PC-9 (cell line): ENCODE data around the gene SIPA1L3. TPM values are rescaled to one million over a fixed set of nuclear protein-coding genes. Genes with fewer than 3 reads are reported as not detected.
A peak's percentile ranks its signal among the peaks of the same experiment; 100 is the strongest.

ENCODE experiments used
- BruUV-seq: library from RNA; stranded (reverse); fragments of 400-500 nt; replicated peaks from 2 replicates; lab custom pipeline; 2021; lab: Mats Ljungman, UMichigan
- CTCF ChIA-PET: fragments of 300-600 bp; sonication (Branson Sonifier 250); formaldehyde crosslinking; loops from one replicate; lab custom pipeline; 2022; ENCODE audit warnings: antibody characterized with exemption; lab: Charles Lee
- POLR2A ChIA-PET: fragments of 300-600 bp; sonication (Branson Sonifier 250); formaldehyde crosslinking; loops from one replicate; lab custom pipeline; 2022; ENCODE audit warnings: antibody characterized with exemption; ENCODE audit not compliant: unreplicated experiment; lab: Charles Lee
- DNase-seq, 2 experiments: peaks; one replicate each; pipeline versions ENCODE4 v3.0.0 to v3.0.0-alpha.2; 2015 to 2022; ENCODE audit warnings: mixed read lengths in 1 of 2
- H2AFZ ChIP-seq: fragments of 200-600 bp; sonication (generic); 2 replicates; pipeline ENCODE4 v1.8.1; 2017; ENCODE audit warnings: antibody characterized with exemption
- H3F3A ChIP-seq: fragments of 200-600 bp; sonication (generic); 2 replicates; pipeline ENCODE4 v1.8.1; 2017; ENCODE audit warnings: antibody characterized with exemption, mild to moderate bottlenecking, low read depth; ENCODE audit not compliant: insufficient read depth
- H3K27ac ChIP-seq: fragments of 200-600 bp; sonication (generic); 2 replicates; pipeline ENCODE4 v1.6.1; 2016; ENCODE audit warnings: mixed run types
- H3K27me3 ChIP-seq: fragments of 200-600 bp; sonication (generic); 2 replicates; pipeline ENCODE4 v1.6.1; 2016; ENCODE audit warnings: low read depth, mixed run types; ENCODE audit not compliant: insufficient read depth
- H3K36me3 ChIP-seq: fragments of 200-600 bp; sonication (generic); 2 replicates; pipeline ENCODE4 v1.6.1; 2016; ENCODE audit warnings: low read depth, mixed run types
- H3K4me1 ChIP-seq: fragments of 200-600 bp; sonication (generic); replicated peaks from 2 replicates; pipeline ENCODE4 v1.6.1; 2016; ENCODE audit warnings: mixed run types; ENCODE audit not compliant: insufficient read depth
- H3K4me2 ChIP-seq: fragments of 200-600 bp; sonication (generic); 2 replicates; pipeline ENCODE4 v1.6.1; 2017; ENCODE audit warnings: mixed run types
- H3K4me3 ChIP-seq: fragments of 200-600 bp; sonication (generic); 2 replicates; pipeline ENCODE4 v1.6.1; 2016; ENCODE audit warnings: mixed run types
- H3K79me2 ChIP-seq: fragments of 200-600 bp; sonication (generic); 2 replicates; pipeline ENCODE4 v1.6.1; 2017; ENCODE audit warnings: low read depth, mixed run types
- H3K9me2 ChIP-seq: fragments of 200-600 bp; sonication (generic); 2 replicates; pipeline ENCODE4 v1.8.1; 2017; ENCODE audit warnings: mild to moderate bottlenecking; ENCODE audit not compliant: insufficient read depth
- H3K9me3 ChIP-seq: fragments of 200-600 bp; sonication (generic); 2 replicates; pipeline ENCODE4 v1.8.1; 2016; ENCODE audit warnings: low read depth; ENCODE audit not compliant: insufficient read depth
- H4K20me1 ChIP-seq: fragments of 200-600 bp; sonication (generic); 2 replicates; pipeline ENCODE4 v1.8.1; 2017; ENCODE audit not compliant: insufficient read depth
- EZH2 ChIP-seq: fragments of 200-600 bp; sonication (generic); IDR thresholded peaks from 2 replicates; pipeline ENCODE4 v1.8.0; 2017; ENCODE audit warnings: antibody characterized with exemption, low read depth
- intact Hi-C: fragments of 100-400 bp; cut with micrococcal nuclease; formaldehyde crosslinking; loops from one replicate; pipeline ENCODE4 v1.10.0; 2022; ENCODE audit not compliant: unreplicated experiment
- total RNA-seq: library from RNA; stranded (reverse); gene quantifications from 2 replicates; pipeline ENCODE4 v1.2.3, GENCODE V29; 2021
- TF ChIP-seq, protein P1 (sequence below): fragments of 200-600 bp; sonication (generic); conservative IDR thresholded peaks from 2 replicates; pipeline ENCODE4 v1.6.1; 2017; ENCODE audit warnings: mixed run types, antibody characterized with exemption, mild to moderate bottlenecking, moderate library complexity

SIPA1L3 gene
- total RNA-seq, 1 experiment from 2014 or later = 55.2 TPM

- TF ChIP-seq EZH2 = no peak
- TF ChIP-seq, protein P1, sequence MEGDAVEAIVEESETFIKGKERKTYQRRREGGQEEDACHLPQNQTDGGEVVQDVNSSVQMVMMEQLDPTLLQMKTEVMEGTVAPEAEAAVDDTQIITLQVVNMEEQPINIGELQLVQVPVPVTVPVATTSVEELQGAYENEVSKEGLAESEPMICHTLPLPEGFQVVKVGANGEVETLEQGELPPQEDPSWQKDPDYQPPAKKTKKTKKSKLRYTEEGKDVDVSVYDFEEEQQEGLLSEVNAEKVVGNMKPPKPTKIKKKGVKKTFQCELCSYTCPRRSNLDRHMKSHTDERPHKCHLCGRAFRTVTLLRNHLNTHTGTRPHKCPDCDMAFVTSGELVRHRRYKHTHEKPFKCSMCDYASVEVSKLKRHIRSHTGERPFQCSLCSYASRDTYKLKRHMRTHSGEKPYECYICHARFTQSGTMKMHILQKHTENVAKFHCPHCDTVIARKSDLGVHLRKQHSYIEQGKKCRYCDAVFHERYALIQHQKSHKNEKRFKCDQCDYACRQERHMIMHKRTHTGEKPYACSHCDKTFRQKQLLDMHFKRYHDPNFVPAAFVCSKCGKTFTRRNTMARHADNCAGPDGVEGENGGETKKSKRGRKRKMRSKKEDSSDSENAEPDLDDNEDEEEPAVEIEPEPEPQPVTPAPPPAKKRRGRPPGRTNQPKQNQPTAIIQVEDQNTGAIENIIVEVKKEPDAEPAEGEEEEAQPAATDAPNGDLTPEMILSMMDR = peak; percentile 73
- Histone ChIP-seq H3K27me3 (no peaks in the 10 kb centered on the region), H3K4me1 (no peaks in the 10 kb centered on the region), H3K79me2 (no peaks in the 10 kb centered on the region), H3F3A (no peaks in the 10 kb centered on the region), H3K9me2 (no peaks in the 10 kb centered on the region), H3K4me2 (no peak overlapping the region), H3K36me3 (no peaks in the 10 kb centered on the region), H3K4me3 (no peak overlapping the region), H3K9me3 (no peaks in the 10 kb centered on the region), H4K20me1 (no peaks in the 10 kb centered on the region), H3K27ac (no peak overlapping the region), H2AFZ (no peak overlapping the region)
- ChIA-PET CTCF (interaction anchor here (0.6 to 0.7 kb wide), 2 partner anchors 202 to 300 kb away, joined by 3 to 17 read pairs; no protein-coding TSS in a partner anchor), POLR2A (no interaction called here)
- no TSS peak for BruUV-seq
- intact Hi-C loops = no loop called here
- DNase-seq = peak in 1 of 2 experiments; percentile 20
Measured at GRCh38 chr19:38134540-38135149, 227.6 kb downstream of the SIPA1L3 start.

DNA sequence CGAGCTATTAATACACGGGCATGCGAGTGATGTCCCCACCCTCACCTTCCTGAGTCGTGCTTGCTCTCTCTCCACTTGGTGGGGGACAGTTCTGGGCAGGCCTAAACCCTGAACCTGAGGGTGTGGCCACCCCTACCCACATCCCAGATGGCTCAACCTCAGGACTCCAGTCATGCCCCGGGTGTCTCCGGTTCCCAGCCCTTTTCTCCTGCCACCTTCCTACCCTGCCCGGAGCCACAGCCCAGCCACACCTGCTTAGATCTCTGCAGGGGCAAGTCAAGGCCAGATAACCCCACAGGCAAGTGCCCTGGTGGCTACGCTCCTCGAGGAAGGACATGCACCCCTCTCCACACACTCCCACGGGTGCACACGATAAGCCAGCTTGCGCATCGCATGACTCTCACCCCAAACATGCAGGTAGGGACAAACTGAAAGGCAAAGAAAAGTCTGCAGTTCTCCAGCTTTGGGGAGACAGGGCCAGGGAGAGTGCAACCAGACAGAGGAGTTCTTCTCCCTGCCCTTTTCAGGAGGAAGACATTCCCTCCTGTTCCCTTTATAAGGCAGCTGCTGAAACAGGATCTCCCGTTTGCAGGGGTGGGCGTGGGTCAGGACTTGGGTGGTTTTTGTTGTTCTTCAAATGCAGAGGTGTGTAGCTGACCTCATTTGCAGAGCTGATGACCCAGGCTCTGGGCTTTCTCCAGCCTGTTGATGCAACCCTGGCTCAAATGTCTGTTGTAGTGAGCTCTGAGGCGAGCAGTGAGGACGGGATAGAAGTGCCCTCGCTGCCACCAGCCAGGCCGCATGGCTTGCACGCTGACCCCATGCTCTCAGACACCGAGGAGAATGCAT lies 228.4 kb downstream of the SIPA1L3 start:
- H2AFZ ChIP-seq = no peak overlapping the region
- H4K20me1 ChIP-seq = no peaks in the 10 kb centered on the region
- H3F3A ChIP-seq = no peaks in the 10 kb centered on the region
- no peak overlapping the region for H3K27ac ChIP-seq
- intact Hi-C loops = no loop called here
- no peaks in the 10 kb centered on the region for H3K36me3 ChIP-seq
- peak in 1 of 2 experiments; percentile 8 for DNase-seq
- no peaks in the 10 kb centered on the region for H3K9me2 ChIP-seq
- POLR2A ChIA-PET = no interaction called here
- no peak overlapping the region for H3K4me3 ChIP-seq
- no peaks in the 10 kb centered on the region for H3K4me1 ChIP-seq
- H3K4me2 ChIP-seq = no peak overlapping the region
- H3K27me3 ChIP-seq = no peaks in the 10 kb centered on the region
- TF ChIP-seq, protein P1 = no peak
- no peak for TF ChIP-seq EZH2
- no peaks in the 10 kb centered on the region for H3K9me3 ChIP-seq
- CTCF ChIA-PET = interaction anchor here (0.6 kb wide), 1 partner anchor 300 kb away, joined by 3 read pairs; no protein-coding TSS in a partner anchor
- no peaks in the 10 kb centered on the region for H3K79me2 ChIP-seq
- BruUV-seq = no TSS peak

DNA sequence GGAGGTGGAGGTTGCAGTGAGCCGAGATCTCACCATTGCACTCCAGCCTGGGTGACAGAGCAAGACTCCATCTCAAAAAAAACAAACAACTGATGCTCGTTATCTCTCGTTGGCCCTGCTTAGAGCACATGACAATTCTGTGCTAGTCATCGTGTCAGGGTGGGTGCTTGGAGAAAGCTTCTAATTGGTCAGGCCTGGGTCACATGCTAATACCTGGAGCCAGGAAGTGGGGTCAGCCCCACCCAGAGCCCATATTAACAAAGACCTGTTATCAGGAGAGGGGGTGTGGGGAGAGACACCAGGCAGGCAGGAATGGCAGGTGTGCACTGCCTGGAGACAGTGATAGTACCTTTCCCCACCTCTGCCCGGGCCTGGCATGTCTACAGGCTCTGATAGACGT lies 232.1 kb downstream of the SIPA1L3 start:
- Histone ChIP-seq H3K4me1 (no peaks in the 10 kb centered on the region), H3K4me3 (no peak overlapping the region), H3F3A (no peaks in the 10 kb centered on the region; the same call in 1 of the 2 replicates), H3K9me3 (no peaks in the 10 kb centered on the region), H3K27me3 (no peaks in the 10 kb centered on the region), H3K9me2 (no peaks in the 10 kb centered on the region), H3K36me3 (no peaks in the 10 kb centered on the region), H3K4me2 (no peak overlapping the region), H3K27ac (no peak overlapping the region), H3K79me2 (no peaks in the 10 kb centered on the region), H4K20me1 (no peaks in the 10 kb centered on the region), H2AFZ (no peak overlapping the region)
- ChIA-PET CTCF (no interaction called here), POLR2A (no interaction called here)
- no TSS peak for BruUV-seq
- intact Hi-C loops = no loop called here
- no peak for DNase-seq
- TF ChIP-seq, protein P1 = no peak
- no peak for TF ChIP-seq EZH2
